Right kidney (tissue), 1 donor: ENCODE data around the gene ACACA.

Experiments
- DNase-seq: peaks from one replicate; pipeline ENCODE4 v3.0.0-alpha.2; 2016

The ACACA gene

GRCh38 chr17:37064956-37065355 is 341.7 kb downstream of the ACACA start:
- DNase-seq, result no peak

- no peak for DNase-seq
Measured at GRCh38 chr17:37064206-37064605, 342.4 kb downstream of the ACACA start.

GRCh38 chr17:37062021-37062420 is 344.6 kb downstream of the ACACA start:
- no peak for DNase-seq

GRCh38 chr17:37060928-37061327 is 345.7 kb downstream of the ACACA start:
- DNase-seq, result no peak

GRCh38 chr17:37060094-37060493 is 346.5 kb downstream of the ACACA start:
- DNase-seq, result no peak

GRCh38 chr17:37059493-37059892 is 347.1 kb downstream of the ACACA start:
- DNase-seq, result no peak

- DNase-seq, result no peak
Measured at GRCh38 chr17:37056622-37057021, 350.0 kb downstream of the ACACA start.

- DNase-seq, result no peak
Measured at GRCh38 chr17:37054894-37055293, 351.7 kb downstream of the ACACA start.

GRCh38 chr17:37052450-37052849 is 354.2 kb downstream of the ACACA start:
- no peak for DNase-seq

- DNase-seq, result no peak
Measured at GRCh38 chr17:37051833-37052232, 354.8 kb downstream of the ACACA start.

- no peak for DNase-seq
Measured at GRCh38 chr17:37051381-37051780, 355.3 kb downstream of the ACACA start.

- no peak for DNase-seq
Measured at GRCh38 chr17:37050920-37051319, 355.7 kb downstream of the ACACA start.

- no peak for DNase-seq
Measured at GRCh38 chr17:37048811-37049210, 357.8 kb downstream of the ACACA start.

- peak; percentile 64 for DNase-seq
Measured at GRCh38 chr17:37047631-37048104, 359.0 kb downstream of the ACACA start.

GRCh38 chr17:37045351-37045922 is 361.2 kb downstream of the ACACA start:
- DNase-seq, result no peak

- no peak for DNase-seq
Measured at GRCh38 chr17:37043201-37043600, 363.4 kb downstream of the ACACA start.

- DNase-seq, result no peak
Measured at GRCh38 chr17:37041932-37042331, 364.7 kb downstream of the ACACA start.

- no peak for DNase-seq
Measured at GRCh38 chr17:37039269-37039668, 367.4 kb downstream of the ACACA start.

GRCh38 chr17:37037590-37038155 is 369.0 kb downstream of the ACACA start:
- no peak for DNase-seq
